Loucy (cell line): ENCODE data around the gene GNG8.

ENCODE experiments used
- EZH2phosphoT487 ChIP-seq: fragments of 200-600 bp; IDR thresholded peaks from 2 replicates; pipeline ENCODE4 v1.6.1; 2018; ENCODE audit warnings: antibody characterized with exemption, mild to moderate bottlenecking, moderate library complexity, borderline replicate concordance
- TF ChIP-seq, protein P1 (sequence below): fragments of 200-600 bp; sonication (generic); conservative IDR thresholded peaks from 2 replicates; pipeline ENCODE4 v1.5.1; 2014; ENCODE audit warnings: mild to moderate bottlenecking, antibody characterized with exemption, low read length

- TF ChIP-seq, protein P1, sequence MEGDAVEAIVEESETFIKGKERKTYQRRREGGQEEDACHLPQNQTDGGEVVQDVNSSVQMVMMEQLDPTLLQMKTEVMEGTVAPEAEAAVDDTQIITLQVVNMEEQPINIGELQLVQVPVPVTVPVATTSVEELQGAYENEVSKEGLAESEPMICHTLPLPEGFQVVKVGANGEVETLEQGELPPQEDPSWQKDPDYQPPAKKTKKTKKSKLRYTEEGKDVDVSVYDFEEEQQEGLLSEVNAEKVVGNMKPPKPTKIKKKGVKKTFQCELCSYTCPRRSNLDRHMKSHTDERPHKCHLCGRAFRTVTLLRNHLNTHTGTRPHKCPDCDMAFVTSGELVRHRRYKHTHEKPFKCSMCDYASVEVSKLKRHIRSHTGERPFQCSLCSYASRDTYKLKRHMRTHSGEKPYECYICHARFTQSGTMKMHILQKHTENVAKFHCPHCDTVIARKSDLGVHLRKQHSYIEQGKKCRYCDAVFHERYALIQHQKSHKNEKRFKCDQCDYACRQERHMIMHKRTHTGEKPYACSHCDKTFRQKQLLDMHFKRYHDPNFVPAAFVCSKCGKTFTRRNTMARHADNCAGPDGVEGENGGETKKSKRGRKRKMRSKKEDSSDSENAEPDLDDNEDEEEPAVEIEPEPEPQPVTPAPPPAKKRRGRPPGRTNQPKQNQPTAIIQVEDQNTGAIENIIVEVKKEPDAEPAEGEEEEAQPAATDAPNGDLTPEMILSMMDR, result no peak
- TF ChIP-seq EZH2phosphoT487, result no peak
Measured at GRCh38 chr19:46678110-46678732, 42.2 kb upstream of the GNG8 start.
